Sigmoid colon (tissue), 7 donors: ENCODE data around the gene ICE1. TPM values are rescaled to one million over a fixed set of nuclear protein-coding genes. Genes with fewer than 3 reads are reported as not detected.

Source experiments
- DNase-seq: peaks from one replicate; pipeline ENCODE4 v3.0.0-alpha.2; 2019
- H3K27ac ChIP-seq, 4 donors: fragments of 200-600 bp; sonication (generic); one replicate each; pipeline ENCODE4 v1.5.1; 2016 to 2019; ENCODE audit warnings: mild to moderate bottlenecking in 1 of 4
- H3K27me3 ChIP-seq, 3 donors: fragments of 200-600 bp; sonication (generic); one replicate each; pipeline ENCODE4 v1.5.1; 2019; ENCODE audit warnings: mild to moderate bottlenecking in 1 of 3
- H3K36me3 ChIP-seq, 4 donors: fragments of 200-600 bp; sonication (generic); one replicate each; pipeline ENCODE4 v1.5.1; 2016 to 2019
- H3K4me1 ChIP-seq, 4 donors: fragments of 200-600 bp; sonication (generic); one replicate each; pipeline ENCODE4 v1.5.1; 2017 to 2019
- H3K4me3 ChIP-seq, 4 donors: fragments of 200-600 bp; sonication (generic); one replicate each; pipeline ENCODE4 v1.5.1; 2017 to 2019; ENCODE audit warnings: mild to moderate bottlenecking in 2 of 4, moderate library complexity in 1 of 4
- H3K9me3 ChIP-seq, 4 donors: fragments of 200-600 bp in 3 of 4; sonication (generic) in 3 of 4; one replicate each; pipeline versions ENCODE4 v1.5.1 to v1.6.1; 2013 to 2019
- EP300 ChIP-seq, 4 donors: sonication (generic); formaldehyde crosslinking; IDR thresholded peaks; one replicate each; pipeline ENCODE4 v1.6.1; 2017; ENCODE audit warnings: antibody characterized with exemption in 4 of 4
- POLR2A ChIP-seq, 2 donors: fragments of 450-650 bp; IDR thresholded peaks; one replicate each; pipeline ENCODE4 v1.6.1; 2016; ENCODE audit warnings: antibody characterized with exemption in 2 of 2, mild to moderate bottlenecking in 2 of 2, moderate library complexity in 2 of 2
- POLR2AphosphoS5 ChIP-seq, 4 donors: sonication (generic); formaldehyde crosslinking; IDR thresholded peaks; one replicate each; pipeline ENCODE4 v1.6.1; 2017; ENCODE audit warnings: antibody characterized with exemption in 4 of 4
- WGBS, 2 donors: extraction: QIAGEN DNeasy Blood & Tissue Kit; methylation state at CpG; one replicate each; pipeline ENCODE4 v1.1.7; 2013; 5-methylcytosine and 5-hydroxymethylcytosine counted together
- intact Hi-C: fragments of 100-400 bp; cut with DNase I; formaldehyde crosslinking; loops from one replicate; pipeline ENCODE4 v1.15.1; 2023
- polyA plus RNA-seq, 3 donors: library from polyadenylated mRNA; stranded (reverse); fragments of 200-250 nt; gene quantifications; one replicate each; pipeline ENCODE4 v1.2.3, GENCODE V29; 2013
- total RNA-seq, 4 donors: library from RNA; depleted of rRNA; stranded (reverse); fragments of >200 nt; gene quantifications; one replicate each; pipeline ENCODE4 v1.1.0, GENCODE V29; 2016
- TF ChIP-seq, protein P1 (sequence below), 4 experiments: fragments of 450-650 bp in 3 of 4; fragments of 200-600 bp in 1 of 4; IDR thresholded peaks; one replicate each; pipeline ENCODE4 v1.5.1; 2016 to 2019; ENCODE audit warnings: antibody characterized with exemption in 4 of 4, mild to moderate bottlenecking in 3 of 4, moderate library complexity in 2 of 4
- donor health status: healthy with polysubstance abuse.
- donor health status: Bipolar disorder and iron deficiency.
- donor health status: healthy.

ICE1 gene
- total and polyA plus RNA-seq, 7 donors, result 4.4 to 32.6 (median 28.1) TPM

DNA sequence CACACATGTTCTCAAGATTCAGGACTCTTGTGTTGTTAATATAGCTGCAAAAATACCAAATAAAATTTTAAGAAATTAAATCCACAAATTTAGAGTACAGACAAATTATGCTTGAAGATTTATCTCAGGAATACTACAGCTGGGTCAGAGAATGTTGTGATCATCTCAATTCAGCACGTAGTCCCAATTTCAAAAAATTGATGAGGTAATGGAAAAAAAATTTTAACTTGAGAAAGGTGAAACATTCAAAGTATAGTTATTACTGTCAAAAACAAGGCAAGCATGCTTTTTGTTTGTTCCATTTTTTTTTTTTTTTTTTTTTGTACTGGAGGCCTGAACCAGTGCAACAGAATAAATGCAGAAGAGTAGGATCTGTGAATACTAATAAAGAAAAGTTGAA is 29.4 kb downstream of the ICE1 start:
- Histone ChIP-seq H3K4me1 (no peaks in the 10 kb centered on the region), H3K27ac (no peak overlapping the region), H3K9me3 (no peaks in the 10 kb centered on the region), H3K4me3 (no peak overlapping the region), H3K36me3 (peaks cover 0 to 93% (median 6%) of the 10 kb centered on the region in 4 donors), H3K27me3 (no peaks in the 10 kb centered on the region)
- 96 to 99% methylated on average over 1 of the region's 1 CpG for WGBS, 2 donors
- intact Hi-C loops, result no loop called here
- no peak for DNase-seq
- TF ChIP-seq POLR2AphosphoS5 (IDR thresholded peaks at IDR 0.05) (no peak), EP300 (IDR thresholded peaks at IDR 0.05) (no peak), POLR2A (IDR thresholded peaks at IDR 0.05) (no peak)
- TF ChIP-seq, protein P1, sequence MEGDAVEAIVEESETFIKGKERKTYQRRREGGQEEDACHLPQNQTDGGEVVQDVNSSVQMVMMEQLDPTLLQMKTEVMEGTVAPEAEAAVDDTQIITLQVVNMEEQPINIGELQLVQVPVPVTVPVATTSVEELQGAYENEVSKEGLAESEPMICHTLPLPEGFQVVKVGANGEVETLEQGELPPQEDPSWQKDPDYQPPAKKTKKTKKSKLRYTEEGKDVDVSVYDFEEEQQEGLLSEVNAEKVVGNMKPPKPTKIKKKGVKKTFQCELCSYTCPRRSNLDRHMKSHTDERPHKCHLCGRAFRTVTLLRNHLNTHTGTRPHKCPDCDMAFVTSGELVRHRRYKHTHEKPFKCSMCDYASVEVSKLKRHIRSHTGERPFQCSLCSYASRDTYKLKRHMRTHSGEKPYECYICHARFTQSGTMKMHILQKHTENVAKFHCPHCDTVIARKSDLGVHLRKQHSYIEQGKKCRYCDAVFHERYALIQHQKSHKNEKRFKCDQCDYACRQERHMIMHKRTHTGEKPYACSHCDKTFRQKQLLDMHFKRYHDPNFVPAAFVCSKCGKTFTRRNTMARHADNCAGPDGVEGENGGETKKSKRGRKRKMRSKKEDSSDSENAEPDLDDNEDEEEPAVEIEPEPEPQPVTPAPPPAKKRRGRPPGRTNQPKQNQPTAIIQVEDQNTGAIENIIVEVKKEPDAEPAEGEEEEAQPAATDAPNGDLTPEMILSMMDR (IDR thresholded peaks at IDR 0.05), result no peak

DNA sequence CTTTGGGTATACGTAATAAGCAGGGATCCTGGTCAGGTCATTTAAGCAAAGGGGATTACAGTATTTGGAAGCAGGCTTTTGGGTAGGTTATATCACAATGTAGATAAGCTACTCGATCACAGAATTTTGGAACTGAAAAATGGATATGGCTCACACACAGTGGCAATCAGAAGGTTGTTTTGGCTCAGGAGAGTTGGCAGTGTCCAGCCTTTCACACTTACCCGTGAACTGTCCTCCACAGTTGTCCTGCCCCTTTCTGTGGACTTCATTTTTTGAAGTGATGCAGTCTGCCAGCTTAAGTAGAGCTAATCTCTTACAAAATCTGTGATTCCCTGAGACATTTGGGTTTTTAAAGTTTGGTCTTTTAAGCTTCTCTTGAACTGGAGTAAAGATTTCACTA is 30.7 kb downstream of the ICE1 start:
- Histone ChIP-seq H3K27ac (no peak overlapping the region), H3K36me3 (peaks cover 0 to 93% (median 12%) of the 10 kb centered on the region in 4 donors), H3K9me3 (no peaks in the 10 kb centered on the region), H3K4me1 (no peaks in the 10 kb centered on the region), H3K4me3 (no peak overlapping the region), H3K27me3 (no peaks in the 10 kb centered on the region)
- TF ChIP-seq POLR2AphosphoS5 (IDR thresholded peaks at IDR 0.05) (no peak), EP300 (IDR thresholded peaks at IDR 0.05) (no peak), POLR2A (IDR thresholded peaks at IDR 0.05) (no peak)
- TF ChIP-seq, protein P1 (IDR thresholded peaks at IDR 0.05), result no peak
- intact Hi-C loops, result no loop called here
- 93 to 94% methylated on average over 3 of the region's 3 CpGs for WGBS, 2 donors
- DNase-seq, result no peak

DNA sequence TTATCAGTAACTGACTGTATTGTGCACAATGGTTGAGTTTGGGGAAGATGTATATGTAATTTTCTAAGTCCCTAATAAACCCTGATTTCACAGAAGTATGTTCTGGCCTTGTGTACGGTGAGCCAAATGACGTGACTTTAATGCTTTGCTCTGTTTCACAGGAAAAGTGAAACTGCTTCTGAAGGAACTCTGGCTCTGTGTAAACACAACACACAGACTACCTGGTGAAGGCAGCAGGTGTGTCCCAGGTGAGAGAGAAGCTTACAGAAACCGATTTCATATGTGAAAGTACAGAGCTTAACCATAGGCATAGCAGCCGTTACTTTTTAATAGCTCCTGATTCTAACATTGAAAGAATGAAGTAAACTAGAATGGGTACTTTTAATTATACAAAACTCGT is 31.9 kb downstream of the ICE1 start:
- Histone ChIP-seq H3K4me1 (no peaks in the 10 kb centered on the region), H3K27me3 (no peaks in the 10 kb centered on the region), H3K36me3 (peaks cover 0 to 93% (median 17%) of the 10 kb centered on the region in 4 donors), H3K4me3 (no peak overlapping the region), H3K9me3 (no peaks in the 10 kb centered on the region), H3K27ac (no peak overlapping the region)
- WGBS, 2 donors, result 23 to 76% methylated on average over 5 of the region's 5 CpGs
- TF ChIP-seq POLR2A (IDR thresholded peaks at IDR 0.05) (no peak), POLR2AphosphoS5 (IDR thresholded peaks at IDR 0.05) (no peak), EP300 (IDR thresholded peaks at IDR 0.05) (no peak)
- TF ChIP-seq, protein P1 (IDR thresholded peaks at IDR 0.05), result no peak
- DNase-seq, result no peak
- intact Hi-C loops, result no loop called here

DNA sequence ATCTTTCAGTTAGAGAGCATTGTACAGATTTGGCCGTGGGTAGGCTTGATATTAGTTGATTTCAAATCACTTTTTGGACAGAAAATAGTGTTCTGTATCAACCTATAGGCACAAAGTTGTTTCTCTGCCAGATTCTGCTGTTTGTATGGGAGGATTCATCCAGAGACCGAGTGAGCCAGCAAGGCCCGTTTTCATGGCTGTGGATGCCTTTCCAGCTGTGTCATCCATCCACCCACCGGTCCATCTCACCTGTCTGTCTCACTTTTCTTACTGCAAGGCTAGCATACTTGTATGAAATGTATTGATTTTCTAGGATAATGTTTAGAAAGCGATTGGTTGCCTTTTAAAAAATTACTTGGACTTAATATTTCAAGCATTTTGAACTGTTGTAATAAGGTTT is 34.4 kb downstream of the ICE1 start:
- no peaks in the 10 kb centered on the region for H3K4me1 ChIP-seq
- H3K9me3 ChIP-seq, result no peaks in the 10 kb centered on the region
- H3K36me3 ChIP-seq, result peaks cover 7 to 94% (median 26%) of the 10 kb centered on the region in 4 donors
- H3K4me3 ChIP-seq, result no peak overlapping the region
- WGBS, 2 donors, result 92 to 93% methylated on average over 5 of the region's 5 CpGs
- no peak for DNase-seq
- H3K27me3 ChIP-seq, result no peaks in the 10 kb centered on the region
- no peak for TF ChIP-seq POLR2A (IDR thresholded peaks at IDR 0.05)
- no peak for TF ChIP-seq POLR2AphosphoS5 (IDR thresholded peaks at IDR 0.05)
- TF ChIP-seq, protein P1 (IDR thresholded peaks at IDR 0.05), result no peak
- no peak for TF ChIP-seq EP300 (IDR thresholded peaks at IDR 0.05)
- no peak overlapping the region for H3K27ac ChIP-seq
- intact Hi-C loops, result no loop called here

DNA sequence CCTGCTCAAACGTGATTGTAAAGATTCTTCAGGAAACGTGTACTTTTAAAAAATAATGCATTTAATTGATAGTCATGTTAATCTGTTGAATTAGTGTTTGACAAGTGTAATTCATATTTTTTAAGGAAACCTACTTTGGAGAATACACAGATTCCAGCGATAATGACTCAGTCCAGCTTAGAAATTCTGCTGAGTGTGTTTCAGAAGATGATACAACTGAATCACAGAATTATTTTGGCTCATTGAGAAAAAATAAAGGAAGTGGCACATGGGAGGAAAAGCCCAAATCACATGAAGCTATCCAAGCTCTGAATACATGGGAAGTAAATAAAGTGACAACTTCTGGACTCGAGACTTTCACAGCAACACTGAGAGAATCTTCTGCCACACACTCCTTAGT is 37.8 kb downstream of the ICE1 start:
- TF ChIP-seq, protein P1 (IDR thresholded peaks at IDR 0.05), result no peak
- TF ChIP-seq POLR2AphosphoS5 (IDR thresholded peaks at IDR 0.05) (no peak), EP300 (IDR thresholded peaks at IDR 0.05) (no peak), POLR2A (IDR thresholded peaks at IDR 0.05) (no peak)
- WGBS, 2 donors, result 93 to 95% methylated on average over 4 of the region's 4 CpGs
- Histone ChIP-seq H3K9me3 (no peaks in the 10 kb centered on the region), H3K36me3 (peaks cover 7 to 98% (median 40%) of the 10 kb centered on the region in 4 donors), H3K27ac (no peak overlapping the region), H3K27me3 (no peaks in the 10 kb centered on the region), H3K4me1 (no peaks in the 10 kb centered on the region), H3K4me3 (no peak overlapping the region)
- no peak for DNase-seq
- intact Hi-C loops, result no loop called here
